HG03066 (cell line): ENCODE measurements around the gene DTD2.
"Not testable (repeated sequence)": the region's sequence is repeated elsewhere in the genome, so short reads cannot be mapped to it uniquely, and the experiment has no call there.

ENCODE experiments used
- ATAC-seq: cut with Tn5 transposase; IDR thresholded peaks from one replicate; pipeline ENCODE4 v1.9.1; 2021; ENCODE audit warnings: low read depth; ENCODE audit not compliant: unreplicated experiment

DTD2 gene

GRCh38 chr14:31456841-31457664 is at the start of gene DTD2:
DTD2 (minus strand) TSS chr14:31457506; CDS start chr14:31457393, 113 bp downstream.
- peak; percentile 98 for ATAC-seq

GRCh38 chr14:31505411-31505810 is 48.1 kb upstream of the DTD2 start:
- no peak for ATAC-seq

GRCh38 chr14:31501870-31502269 is 44.6 kb upstream of the DTD2 start:
- no peak for ATAC-seq

GRCh38 chr14:31492759-31493498 is 35.6 kb upstream of the DTD2 start:
- no peak for ATAC-seq

GRCh38 chr14:31489691-31490090 is 32.4 kb upstream of the DTD2 start:
- peak; percentile 69 for ATAC-seq

GRCh38 chr14:31487886-31488285 is 30.6 kb upstream of the DTD2 start, which contains the start of gene GPR33:
GPR33 (minus strand) TSS chr14:31488039; CDS start chr14:31483965, 4,074 bp downstream.
- ATAC-seq: no peak

GRCh38 chr14:31486764-31487163 is 29.5 kb upstream of the DTD2 start:
- no peak for ATAC-seq

GRCh38 chr14:31484754-31485153 is 27.4 kb upstream of the DTD2 start:
- no peak for ATAC-seq

- no peak for ATAC-seq
These were observed 22.9 kb upstream of the DTD2 start for GRCh38 chr14:31480156-31480555.

GRCh38 chr14:31479027-31479426 is 21.7 kb upstream of the DTD2 start:
- ATAC-seq: no peak

- no peak for ATAC-seq
These were observed 19.9 kb upstream of the DTD2 start for GRCh38 chr14:31477248-31477647.

GRCh38 chr14:31476131-31476866 is 19.0 kb upstream of the DTD2 start:
- no peak for ATAC-seq

- no peak for ATAC-seq
These were observed 9.2 kb upstream of the DTD2 start for GRCh38 chr14:31466554-31466953.

- ATAC-seq: no peak
These were observed 7.8 kb upstream of the DTD2 start for GRCh38 chr14:31465111-31465510.

GRCh38 chr14:31462450-31462849 is 5.1 kb upstream of the DTD2 start:
- not testable (repeated sequence) for ATAC-seq

GRCh38 chr14:31461545-31461944 is 4.2 kb upstream of the DTD2 start:
- no peak for ATAC-seq

GRCh38 chr14:31457665-31458659 is 656 bp upstream of the DTD2 start:
- ATAC-seq: no peak

GRCh38 chr14:31449971-31450610 is 7.2 kb downstream of the DTD2 start:
- ATAC-seq: no peak

- ATAC-seq: no peak
These were observed 8.2 kb downstream of the DTD2 start for GRCh38 chr14:31449136-31449535.
